ENCODE results near the gene IGF2BP2. TPM values are rescaled to one million over a fixed set of nuclear protein-coding genes. Genes with fewer than 3 reads are reported as not detected.

The IGF2BP2 gene
- total and polyA plus RNA-seq, 2 of the 4 experiments (the other 2 are of a cell fraction), result 23.4 to 88.2 TPM

GRCh38 chr3:185712337-185712736 lies 112.5 kb downstream of the IGF2BP2 start:
- no peak overlapping the region for H3K4ac ChIP-seq (ENCODE audit: low read depth, low read length)
- ChIA-PET POLR2A (ENCODE audit: unreplicated experiment) (no interaction called here), CTCF (interaction anchor here (2.5 kb wide), 1 partner anchor 52 kb away, joined by 7 read pairs; no protein-coding TSS in a partner anchor)
- H3K27ac ChIP-seq (ENCODE audit: insufficient read depth, low read length), result no peak overlapping the region
- H4K5ac ChIP-seq (ENCODE audit: low read depth, low read length), result no peak overlapping the region
- no peak overlapping the region for H2AK9ac ChIP-seq (replicated peaks; ENCODE audit: low read depth, low read length, poor library complexity)
- H3K14ac ChIP-seq (replicated peaks; ENCODE audit: low read depth, low read length), result no peak overlapping the region
- no TSS peak for BruUV-seq (replicated peaks)
- no peak overlapping the region for H2BK20ac ChIP-seq (ENCODE audit: low read depth, low read length)
- peaks cover 76% of the 10 kb centered on the region for H4K20me1 ChIP-seq (ENCODE audit: insufficient read depth, low read length)
- no peak overlapping the region for H3K4me3 ChIP-seq (ENCODE audit: insufficient read depth, low read depth, low read length)
- no peak overlapping the region for H2AFZ ChIP-seq (replicated peaks; ENCODE audit: low read length, poor library complexity)
- no peak overlapping the region for H2BK5ac ChIP-seq (ENCODE audit: low read depth, low read length, poor library complexity, severe bottlenecking)
- H3K56ac ChIP-seq (ENCODE audit: extremely low read depth, insufficient read depth, low read length), result no peak overlapping the region
- H4K8ac ChIP-seq (ENCODE audit: low read depth in 2 of 2, low read length in 2 of 2), result no peak overlapping the region
- no peaks in the 10 kb centered on the region for H3K27me3 ChIP-seq (ENCODE audit: control insufficient read depth, insufficient read depth, low read length)
- in situ Hi-C loops (cut with MboI; ENCODE audit: low sequenced_read_pairs), result no loop called here
- peaks cover 35% of the 10 kb centered on the region for H3K9me1 ChIP-seq (ENCODE audit: insufficient read depth, low read length)
- DNase-seq (peak; percentile 58), ATAC-seq (ENCODE audit: low read depth) (no peak)
- WGBS, 2 experiments (ENCODE audit: extremely low coverage in 2 of 2, insufficient read length in 1 of 2), result no CpG with 5 or more reads among the region's 3 CpGs
- H3K36me3 ChIP-seq (ENCODE audit: control insufficient read depth, insufficient read depth, low read length), result no peaks in the 10 kb centered on the region
- H3K18ac ChIP-seq (ENCODE audit: low read depth, low read length), result no peak overlapping the region
- no peak overlapping the region for H3K9ac ChIP-seq (ENCODE audit: low read depth, low read length)
- dilution Hi-C loops (cut with HindIII; ENCODE audit: low sequenced_read_pairs, unreplicated experiment), result no loop called here
- H3K4me1 ChIP-seq (ENCODE audit: control insufficient read depth, insufficient read depth, low read length), result peaks cover 26% of the 10 kb centered on the region
- H3K9me3 ChIP-seq (ENCODE audit: control insufficient read depth, insufficient read depth, low read length), result no peaks in the 10 kb centered on the region
- peak; percentile 70 for TF ChIP-seq MAFK (IDR thresholded peaks at IDR 0.05; ENCODE audit: low read depth, low read length)
- TF ChIP-seq MXI1 (IDR thresholded peaks at IDR 0.05; ENCODE audit: borderline replicate concordance, low read depth, low read length), result no peak
- no peak overlapping the region for H2BK120ac ChIP-seq (ENCODE audit: low read depth, low read length)
- peaks cover 28 to 80% of the 10 kb centered on the region in 2 experiments; a peak in 3 of 4 replicates for H3K79me1 ChIP-seq (ENCODE audit: low read depth in 1 of 2, low read length in 2 of 2)
- no peak overlapping the region for H4K91ac ChIP-seq (ENCODE audit: insufficient read depth, low read depth, low read length)
- H3K4me2 ChIP-seq (ENCODE audit: low read depth, low read length), result no peak overlapping the region
- H2BK15ac ChIP-seq (ENCODE audit: low read depth, low read length), result no peak overlapping the region
- 0 out of 2 replicates have a peak overlapping the region, but pooled peaks have one; percentile 32 for H3K23ac ChIP-seq (ENCODE audit: low read depth, low read length)
- no peak overlapping the region for H2AK5ac ChIP-seq (ENCODE audit: low read depth, low read length)
- intact Hi-C loops (cut with micrococcal nuclease), result no loop called here
